MM.1S (cell line): ENCODE measurements around the gene TMED8.

Source experiments
- DNase-seq: peaks from one replicate; pipeline ENCODE4 v3.0.0-alpha.2; 2015
- H2AFZ ChIP-seq: fragments of 300-600 bp; sonication (generic); 2 replicates; pipeline ENCODE4 v1.6.0; 2016; ENCODE audit warnings: antibody characterized with exemption, low read length
- H3F3A ChIP-seq: fragments of 300-600 bp; sonication (generic); 2 replicates; pipeline ENCODE4 v1.6.1; 2016; ENCODE audit warnings: mild to moderate bottlenecking, antibody characterized with exemption, low read length, moderate library complexity, mixed read lengths; ENCODE audit not compliant: insufficient read depth
- H3K27ac ChIP-seq: fragments of 300-600 bp; sonication (generic); 2 replicates; pipeline ENCODE4 v1.5.1; 2016; ENCODE audit warnings: mild to moderate bottlenecking, low read length
- H3K27me3 ChIP-seq: fragments of 300-600 bp; sonication (generic); replicated peaks from 2 replicates; pipeline ENCODE4 v1.6.0; 2016; ENCODE audit warnings: low read length; ENCODE audit not compliant: insufficient read depth
- H3K36me3 ChIP-seq: fragments of 300-600 bp; sonication (generic); replicated peaks from 2 replicates; pipeline ENCODE4 v1.6.1; 2016; ENCODE audit warnings: mild to moderate bottlenecking, low read length, mixed read lengths; ENCODE audit not compliant: insufficient read depth
- H3K4me1 ChIP-seq: fragments of 300-600 bp; sonication (generic); 2 replicates; pipeline ENCODE4 v1.6.1; 2016; ENCODE audit warnings: low read length, mixed read lengths
- H3K4me2 ChIP-seq: fragments of 300-600 bp; sonication (generic); 2 replicates; pipeline ENCODE4 v1.6.0; 2016; ENCODE audit warnings: low read depth, low read length
- H3K4me3 ChIP-seq: fragments of 300-600 bp; sonication (generic); 2 replicates; pipeline ENCODE4 v1.5.1; 2016; ENCODE audit warnings: low read length, mixed read lengths
- H3K79me2 ChIP-seq: fragments of 300-600 bp; sonication (generic); 2 replicates; pipeline ENCODE4 v1.6.1; 2016; ENCODE audit warnings: mixed run types, low read length, mixed read lengths
- H3K9ac ChIP-seq: fragments of 300-600 bp; sonication (generic); 2 replicates; pipeline ENCODE4 v1.6.1; 2016; ENCODE audit warnings: low read length, mixed read lengths
- H3K9me2 ChIP-seq: fragments of 300-600 bp; sonication (generic); replicated peaks from 2 replicates; pipeline ENCODE4 v1.6.1; 2016; ENCODE audit warnings: mild to moderate bottlenecking, low read length, mixed read lengths; ENCODE audit not compliant: insufficient read depth
- H3K9me3 ChIP-seq: fragments of 300-600 bp; sonication (generic); replicated peaks from 2 replicates; pipeline ENCODE4 v1.6.1; 2016; ENCODE audit warnings: mild to moderate bottlenecking, low read length, mixed read lengths; ENCODE audit not compliant: insufficient read depth
- H4K20me1 ChIP-seq: fragments of 300-600 bp; sonication (generic); 2 replicates; pipeline ENCODE4 v1.6.1; 2016; ENCODE audit warnings: mild to moderate bottlenecking, low read length, moderate library complexity, mixed read lengths; ENCODE audit not compliant: insufficient read depth
- CTCF ChIP-seq: fragments of 300-600 bp; sonication (generic); IDR thresholded peaks from 2 replicates; pipeline ENCODE4 v1.5.1; 2016; ENCODE audit warnings: antibody characterized with exemption, low read length, mixed read lengths
- EZH2 ChIP-seq: fragments of 300-600 bp; sonication (generic); optimal IDR thresholded peaks from 2 replicates; pipeline ENCODE3; 2017; ENCODE audit warnings: low read depth, mild to moderate bottlenecking, antibody characterized with exemption, low read length, mixed read lengths
- EZH2phosphoT487 ChIP-seq: fragments of 300-600 bp; sonication (generic); IDR thresholded peaks from 2 replicates; pipeline ENCODE4 v1.6.1; 2018; ENCODE audit warnings: antibody characterized with exemption, low read length

Gene TMED8

GRCh38 chr14:77316872-77317301, 60.0 kb downstream of the TMED8 start:
- Histone ChIP-seq H2AFZ (no peak overlapping the region), H3K36me3 (no peaks in the 10 kb centered on the region), H3K4me2 (no peak overlapping the region), H3K79me2 (peaks cover 7% of the 10 kb centered on the region), H3K9ac (no peak overlapping the region), H3K4me1 (peaks cover 5% of the 10 kb centered on the region; the same call in 1 of the 2 replicates), H3K9me3 (no peaks in the 10 kb centered on the region), H3K27ac (no peak overlapping the region), H3F3A (no peaks in the 10 kb centered on the region), H4K20me1 (no peaks in the 10 kb centered on the region), H3K4me3 (no peak overlapping the region), H3K9me2 (no peaks in the 10 kb centered on the region), H3K27me3 (no peaks in the 10 kb centered on the region)
- TF ChIP-seq CTCF, result no peak
- no peak for TF ChIP-seq EZH2
- TF ChIP-seq EZH2phosphoT487, result no peak
- DNase-seq, result no peak

- H3K9me3 ChIP-seq, result no peaks in the 10 kb centered on the region
- H3F3A ChIP-seq, result no peaks in the 10 kb centered on the region
- H3K4me1 ChIP-seq, result peaks cover 5% of the 10 kb centered on the region; the same call in 1 of the 2 replicates
- no peaks in the 10 kb centered on the region for H4K20me1 ChIP-seq
- no peak overlapping the region for H3K27ac ChIP-seq
- H3K36me3 ChIP-seq, result no peaks in the 10 kb centered on the region
- H3K9ac ChIP-seq, result no peak overlapping the region
- peaks cover 7% of the 10 kb centered on the region for H3K79me2 ChIP-seq
- H3K4me3 ChIP-seq, result no peak overlapping the region
- DNase-seq, result no peak
- H3K27me3 ChIP-seq, result no peaks in the 10 kb centered on the region
- H2AFZ ChIP-seq, result no peak overlapping the region
- no peaks in the 10 kb centered on the region for H3K9me2 ChIP-seq
- TF ChIP-seq CTCF (no peak), EZH2phosphoT487 (no peak), EZH2 (no peak)
- H3K4me2 ChIP-seq, result no peak overlapping the region
Observed at GRCh38 chr14:77316195-77316505, 60.7 kb downstream of the TMED8 start.

- no peaks in the 10 kb centered on the region for H3K9me3 ChIP-seq
- no peak overlapping the region for H3K4me3 ChIP-seq
Observed at GRCh38 chr14:77314539-77315457, 62.1 kb downstream of the TMED8 start.

More at GRCh38 chr14:77314539-77315457, 62.1 kb downstream of the TMED8 start:
- peaks cover 5% of the 10 kb centered on the region; the same call in 1 of the 2 replicates for H3K4me1 ChIP-seq
- no peak overlapping the region for H3K27ac ChIP-seq
- H2AFZ ChIP-seq, result no peak overlapping the region
- no peak overlapping the region for H3K4me2 ChIP-seq
- no peak for DNase-seq
- H3F3A ChIP-seq, result no peaks in the 10 kb centered on the region
- H3K79me2 ChIP-seq, result peaks cover 7% of the 10 kb centered on the region
- H3K9me2 ChIP-seq, result no peaks in the 10 kb centered on the region
- H4K20me1 ChIP-seq, result no peaks in the 10 kb centered on the region
- no peaks in the 10 kb centered on the region for H3K36me3 ChIP-seq
- H3K27me3 ChIP-seq, result no peaks in the 10 kb centered on the region
- TF ChIP-seq EZH2 (no peak), EZH2phosphoT487 (no peak), CTCF (no peak)
- H3K9ac ChIP-seq, result no peak overlapping the region
